ENCODE data around the gene TP53I11.
A peak's percentile ranks its signal among the peaks of the same experiment; 100 is the strongest.

The TP53I11 gene

DNA sequence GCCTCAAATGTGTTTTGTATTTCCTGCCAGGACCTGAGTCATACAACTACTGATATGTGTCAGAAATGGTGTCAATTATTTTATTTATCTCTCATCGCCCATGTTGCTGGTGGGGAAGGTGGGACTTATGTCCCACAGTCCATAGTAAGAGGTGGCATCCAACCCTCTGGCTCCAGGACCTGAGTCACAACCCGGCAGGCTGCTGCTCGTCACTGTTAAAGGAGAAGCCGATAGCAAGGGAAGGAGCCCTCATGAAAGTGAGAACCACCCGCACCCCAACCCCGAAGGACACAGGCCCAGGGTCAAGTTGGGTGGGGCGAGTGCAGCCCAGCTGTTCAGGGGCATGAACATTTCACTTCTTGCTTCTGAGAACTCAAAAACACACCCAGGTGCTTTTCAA, 33.1 kb upstream of the TP53I11 start:
- DNase-seq = no peak
- no peaks in the 10 kb centered on the region for H3K27me3 Mint-ChIP-seq
- ATAC-seq = no peak
- H3K4me1 Mint-ChIP-seq = peaks cover 22% of the 10 kb centered on the region
- H3K27ac Mint-ChIP-seq = no peak overlapping the region
- no peaks in the 10 kb centered on the region for H3K9me3 Mint-ChIP-seq
- no peak overlapping the region for H3K4me3 Mint-ChIP-seq

DNA sequence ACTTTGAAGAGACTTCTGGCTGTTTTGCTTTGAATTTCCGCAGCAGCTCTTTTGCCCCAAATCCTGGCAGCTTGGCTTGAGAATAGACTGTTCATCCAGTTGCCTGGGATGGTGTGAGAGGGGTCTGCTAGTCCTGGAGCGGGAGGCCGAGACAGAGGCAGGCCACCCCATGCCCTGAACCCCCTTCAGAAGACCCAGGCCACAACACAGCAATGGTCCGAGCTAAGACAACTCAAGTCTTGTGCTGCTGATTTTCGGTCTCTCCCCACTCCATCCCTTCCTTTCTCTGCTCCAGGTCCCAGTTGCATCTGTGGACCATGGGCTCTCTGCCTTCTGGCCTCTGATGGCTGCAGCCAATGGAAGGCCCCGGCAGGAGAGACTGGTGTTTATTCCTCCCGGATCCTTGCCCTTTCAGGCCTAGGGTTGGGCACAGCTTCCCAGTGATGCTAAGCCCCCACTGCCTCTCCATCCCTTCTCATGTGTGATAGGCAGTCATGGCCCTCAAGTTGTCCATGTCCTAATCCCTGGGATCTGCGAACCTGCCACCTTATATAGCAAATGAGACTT, 31.9 kb upstream of the TP53I11 start:
- H3K27ac Mint-ChIP-seq = peak overlapping the region in 1 of 2 donors; percentile 5
- DNase-seq = no peak
- H3K27me3 Mint-ChIP-seq = no peaks in the 10 kb centered on the region

DNA sequence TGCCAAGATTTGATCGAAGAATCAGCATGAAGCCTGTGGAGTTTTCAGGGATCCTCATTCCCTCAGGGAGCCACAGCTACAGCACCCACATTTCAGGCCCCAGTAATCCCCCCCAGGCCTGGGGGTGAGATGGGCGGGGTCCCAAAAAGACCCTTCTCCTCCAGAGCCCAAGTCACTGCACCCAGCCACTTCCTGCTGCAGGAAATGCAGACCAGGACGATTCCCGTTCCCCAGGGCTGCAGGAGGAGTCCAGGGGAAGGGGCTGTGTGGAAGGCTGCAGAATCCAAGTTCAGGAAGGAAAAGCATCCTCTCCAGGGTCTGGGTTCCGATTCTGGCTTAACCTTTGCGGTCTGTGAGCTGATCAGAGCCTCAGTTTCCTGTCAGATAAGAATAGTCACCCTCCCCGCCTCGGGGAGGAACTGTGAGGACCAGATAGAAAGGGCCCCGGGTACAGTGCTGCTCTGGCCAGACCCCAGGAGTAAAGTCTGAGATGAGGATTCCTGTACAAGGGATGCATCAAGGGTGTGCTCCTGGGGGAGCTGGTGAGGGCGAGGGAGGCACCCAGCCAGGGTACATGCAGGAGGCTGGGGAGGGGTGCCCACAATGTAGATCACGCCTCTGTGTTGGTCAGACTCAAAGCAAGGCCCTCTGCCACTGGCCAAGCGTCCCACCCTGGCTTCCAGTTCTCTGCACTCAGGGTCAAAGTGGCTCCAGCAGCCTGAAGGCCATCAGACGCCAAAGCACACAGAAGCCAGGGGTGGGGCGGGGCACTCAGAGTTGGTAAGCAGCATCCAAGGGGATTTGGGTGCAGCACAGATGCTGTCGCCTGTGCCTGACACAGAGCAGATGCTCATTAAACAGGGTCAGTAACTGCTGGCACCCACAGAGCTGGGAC, 30.1 kb upstream of the TP53I11 start:
- ATAC-seq (no peak), DNase-seq (no peak)
- Mint-ChIP-seq H3K27ac (no peak overlapping the region), H3K9me3 (no peaks in the 10 kb centered on the region), H3K4me3 (no peak overlapping the region), H3K27me3 (no peaks in the 10 kb centered on the region), H3K4me1 (peaks cover 15% of the 10 kb centered on the region)

More for the DNA sequence above, 31.9 kb upstream of the TP53I11 start:
- H3K4me3 Mint-ChIP-seq = no peak overlapping the region
- no peaks in the 10 kb centered on the region for H3K9me3 Mint-ChIP-seq
- ATAC-seq = no peak
- peaks cover 22% of the 10 kb centered on the region for H3K4me1 Mint-ChIP-seq

DNA sequence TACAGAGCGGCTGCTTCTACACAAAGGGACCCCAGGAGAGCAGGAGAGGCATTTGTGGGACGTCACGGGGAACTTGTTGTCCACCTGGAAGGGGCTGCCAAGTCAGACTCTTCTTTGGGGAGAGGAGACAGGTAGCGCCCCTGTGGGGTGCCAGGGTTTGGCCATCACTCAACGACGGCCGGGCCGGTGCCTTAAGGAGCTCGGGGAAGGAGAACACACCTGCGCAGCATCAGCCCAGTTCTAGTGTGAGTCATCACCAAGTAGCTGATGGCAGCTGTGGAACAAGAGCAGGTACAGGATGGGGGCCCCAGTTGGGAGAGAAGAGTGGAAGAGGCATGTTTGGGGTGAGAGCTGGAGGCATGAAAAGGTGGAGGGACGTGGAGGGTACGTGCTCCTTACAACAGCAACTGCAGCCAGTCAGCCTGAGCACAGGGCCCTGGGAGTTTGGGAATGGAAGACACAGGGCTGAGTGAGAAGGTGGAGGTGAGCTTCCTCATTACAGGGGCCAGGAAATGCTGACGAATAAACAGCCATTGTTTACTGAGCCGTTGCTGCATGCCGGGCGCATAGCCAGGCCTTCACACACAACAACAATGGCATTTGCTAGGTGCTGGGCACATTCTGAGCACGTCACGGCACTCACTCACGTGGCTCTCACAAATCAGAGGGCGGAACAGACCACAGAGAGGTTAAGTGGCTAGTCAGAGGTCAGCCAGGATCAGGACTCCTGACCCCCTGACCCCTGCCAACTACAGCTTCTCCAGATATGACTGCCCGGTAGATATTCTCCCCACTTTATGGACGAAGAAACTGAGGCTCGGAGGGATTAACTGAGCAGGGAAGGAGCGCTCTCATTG, 29.1 kb upstream of the TP53I11 start:
- no peak overlapping the region for H3K4me3 Mint-ChIP-seq
- H3K27me3 Mint-ChIP-seq = no peaks in the 10 kb centered on the region
- peaks cover 15% of the 10 kb centered on the region for H3K4me1 Mint-ChIP-seq
- peak overlapping the region; percentile 16 to 82 for H3K27ac Mint-ChIP-seq
- H3K9me3 Mint-ChIP-seq = no peaks in the 10 kb centered on the region
- ATAC-seq = no peak
- DNase-seq = no peak

DNA sequence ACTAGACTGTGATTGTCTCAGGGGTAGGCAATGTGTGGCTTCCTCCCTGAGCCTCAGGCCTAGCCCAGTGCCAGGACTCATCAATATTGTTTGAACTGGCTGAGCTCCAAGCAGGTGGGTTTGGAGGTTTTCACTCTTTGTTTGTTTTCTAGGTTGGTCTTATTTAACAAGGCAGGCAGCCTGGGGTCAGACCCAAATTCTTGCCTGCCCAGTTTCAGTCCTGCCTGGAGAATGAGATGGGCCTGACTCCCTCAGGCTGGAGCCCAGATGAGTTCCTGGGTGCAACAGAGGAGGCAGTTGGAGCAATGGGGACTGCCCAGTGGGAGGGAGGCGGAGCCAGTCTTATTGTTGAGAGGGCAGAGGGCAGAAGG, 28.3 kb upstream of the TP53I11 start:
- no peaks in the 10 kb centered on the region for H3K27me3 Mint-ChIP-seq
- peaks cover 15% of the 10 kb centered on the region for H3K4me1 Mint-ChIP-seq
- DNase-seq = no peak
- no peak overlapping the region for H3K27ac Mint-ChIP-seq
- no peaks in the 10 kb centered on the region for H3K9me3 Mint-ChIP-seq
- ATAC-seq = no peak
- no peak overlapping the region for H3K4me3 Mint-ChIP-seq

DNA sequence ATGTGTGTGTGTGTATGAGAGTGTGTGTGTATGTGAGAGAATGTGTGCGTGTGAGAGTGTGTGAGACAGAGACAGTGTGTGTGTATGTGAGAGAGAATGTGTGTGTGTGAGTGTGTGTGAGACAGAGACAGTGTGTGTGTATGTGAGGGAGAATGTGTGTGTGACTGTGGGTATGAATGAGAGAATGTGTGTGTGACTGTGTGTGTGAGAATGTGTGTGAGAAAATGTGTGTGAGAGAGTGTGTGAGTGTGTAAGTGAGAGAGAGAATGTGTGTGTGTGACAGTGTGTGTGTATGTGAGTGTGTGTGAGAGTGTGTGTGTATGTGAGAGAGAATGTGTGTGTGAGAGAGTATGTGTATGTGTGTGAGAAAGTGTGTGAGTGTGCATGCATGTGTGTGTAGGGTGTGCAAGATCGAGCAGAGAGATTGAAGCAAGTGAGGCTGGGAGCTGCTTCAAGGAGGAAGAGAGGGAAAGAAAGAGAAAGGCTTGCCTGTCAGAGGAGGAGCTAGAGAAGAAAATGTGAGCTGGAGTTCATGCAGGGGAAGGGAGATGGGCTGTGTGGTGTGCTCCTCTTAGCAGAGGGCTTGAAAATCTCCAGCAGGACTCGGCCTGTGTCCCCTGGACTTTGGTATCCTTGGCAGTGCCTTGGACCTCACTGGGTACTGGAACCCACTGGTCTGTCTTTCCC, 27.7 kb upstream of the TP53I11 start:
- H3K27me3 Mint-ChIP-seq = no peaks in the 10 kb centered on the region
- peaks cover 15% of the 10 kb centered on the region for H3K4me1 Mint-ChIP-seq
- ATAC-seq (no peak), DNase-seq (no peak)
- no peak overlapping the region for H3K27ac Mint-ChIP-seq
- H3K9me3 Mint-ChIP-seq = no peaks in the 10 kb centered on the region
- H3K4me3 Mint-ChIP-seq = no peak overlapping the region

DNA sequence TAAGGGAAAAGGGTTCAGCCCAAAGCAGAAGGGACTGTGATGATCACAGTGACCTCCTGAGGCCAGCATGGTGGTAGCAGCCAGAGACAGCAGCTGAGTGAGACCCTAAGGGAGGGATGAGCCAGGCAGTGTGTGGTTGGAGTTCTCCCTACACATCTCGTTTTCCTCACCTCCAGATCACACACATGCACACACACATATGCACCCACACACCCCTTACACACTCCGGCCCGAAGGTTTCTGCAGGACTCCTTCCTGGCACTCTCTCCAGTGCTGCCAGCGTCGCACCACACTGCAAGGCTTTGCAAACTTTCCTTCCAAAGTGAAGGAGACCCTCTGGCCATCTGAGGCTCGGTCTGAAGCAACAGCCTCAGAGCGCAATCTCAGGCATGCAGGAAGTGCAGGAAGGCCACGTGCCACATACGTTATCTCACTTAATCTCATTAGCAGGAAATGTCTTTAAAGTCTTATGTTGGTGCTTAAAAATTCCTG, 26.9 kb upstream of the TP53I11 start:
- no peak overlapping the region for H3K27ac Mint-ChIP-seq
- no peaks in the 10 kb centered on the region for H3K9me3 Mint-ChIP-seq
- no peak for DNase-seq
- H3K27me3 Mint-ChIP-seq = no peaks in the 10 kb centered on the region
- H3K4me3 Mint-ChIP-seq = peak overlapping the region in 1 of 2 donors; percentile 28
- no peak for ATAC-seq
- H3K4me1 Mint-ChIP-seq = peaks cover 15% of the 10 kb centered on the region

DNA sequence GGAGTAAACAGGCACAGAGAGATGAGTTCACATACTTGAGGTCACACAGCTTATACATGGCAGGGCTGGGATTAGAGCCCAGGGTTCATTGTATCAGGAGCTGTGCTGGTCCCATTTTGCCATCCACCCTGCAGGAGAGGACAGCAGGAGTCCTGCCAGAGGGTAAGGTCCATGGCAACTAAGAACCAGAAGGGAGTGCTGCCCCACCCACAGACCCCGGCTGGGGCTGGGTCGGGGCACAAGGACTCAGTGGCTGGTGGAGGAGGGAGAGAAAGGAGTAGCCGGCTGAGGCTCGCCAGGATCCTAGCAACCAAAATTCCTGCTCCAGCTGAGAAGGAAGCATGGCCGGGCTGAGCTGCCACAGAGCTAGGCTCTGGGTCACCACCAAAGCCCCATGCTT, 25.9 kb upstream of the TP53I11 start:
- no peak for DNase-seq
- Mint-ChIP-seq H3K4me3 (no peak overlapping the region), H3K9me3 (no peaks in the 10 kb centered on the region), H3K27me3 (no peaks in the 10 kb centered on the region), H3K27ac (no peak overlapping the region), H3K4me1 (peaks cover 15% of the 10 kb centered on the region)
- no peak for ATAC-seq

DNA sequence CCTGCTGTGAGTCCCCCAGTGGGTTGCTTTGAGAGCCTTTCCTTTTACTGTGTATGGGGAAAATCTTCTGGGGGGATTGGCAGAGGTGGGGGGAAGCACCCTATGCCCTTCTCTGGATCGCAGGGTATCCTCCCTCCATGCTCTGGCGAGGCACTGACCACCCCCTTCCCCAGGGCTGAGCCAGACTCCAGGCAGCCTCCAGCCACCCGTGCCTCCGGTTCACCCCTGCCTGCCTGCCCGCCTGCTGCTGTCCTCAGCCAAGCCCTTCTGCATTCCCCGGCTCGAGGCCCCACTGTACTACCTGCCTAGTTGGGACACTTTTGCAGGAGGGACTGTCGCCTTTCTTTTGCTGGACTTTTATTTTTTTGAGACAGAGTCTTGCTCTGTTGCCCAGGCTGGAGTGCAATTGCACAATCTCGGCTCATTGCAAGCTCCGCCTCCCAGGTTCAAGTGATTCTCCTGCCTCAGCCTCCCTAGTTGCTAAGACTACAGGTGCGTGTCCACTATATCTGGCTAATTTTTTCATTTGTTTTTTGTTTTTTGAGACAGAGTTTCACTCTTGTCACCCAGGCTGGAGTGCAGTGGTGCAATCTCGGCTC, 23.8 kb upstream of the TP53I11 start:
- no peaks in the 10 kb centered on the region for H3K27me3 Mint-ChIP-seq
- H3K4me1 Mint-ChIP-seq = peaks cover 6% of the 10 kb centered on the region
- ATAC-seq (no peak), DNase-seq (no peak)
- H3K9me3 Mint-ChIP-seq = no peaks in the 10 kb centered on the region
- H3K27ac Mint-ChIP-seq = no peak overlapping the region
- no peak overlapping the region for H3K4me3 Mint-ChIP-seq

DNA sequence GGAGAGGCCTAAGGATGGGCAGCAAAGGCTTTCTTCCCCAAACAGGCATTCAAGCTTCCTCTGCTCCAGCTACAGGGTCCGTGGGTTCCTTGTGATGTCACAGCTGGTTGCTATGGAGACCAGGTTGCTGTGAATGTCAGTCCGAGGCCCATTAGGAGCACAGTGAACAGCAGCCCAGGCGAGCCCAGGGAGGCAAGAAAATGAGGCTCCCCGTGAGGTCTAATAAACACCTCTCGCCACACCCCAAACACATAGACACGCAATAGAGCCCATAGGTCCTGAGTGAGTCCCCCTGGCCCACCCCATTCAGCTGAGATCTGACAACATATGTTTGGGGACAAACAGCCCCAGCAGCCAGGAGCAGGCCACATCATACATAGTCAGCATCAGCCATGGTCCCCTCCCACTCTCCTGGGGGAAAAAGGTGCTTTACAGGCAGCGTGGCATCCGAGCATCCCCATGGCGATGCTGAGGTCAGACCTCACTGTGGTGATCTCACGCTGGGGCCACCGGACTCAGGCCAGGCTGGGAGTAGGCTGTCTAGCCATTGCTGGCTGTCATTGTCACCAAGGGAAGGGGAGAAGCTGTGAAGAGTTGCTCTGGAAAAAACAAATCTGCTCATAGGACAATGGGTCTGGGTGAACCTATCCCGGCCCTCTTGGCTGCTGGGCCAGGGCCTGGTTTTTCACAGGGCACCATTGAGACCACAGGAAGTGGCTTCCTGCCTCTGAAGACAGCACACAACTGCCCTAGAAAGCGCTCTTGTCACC, 23.1 kb upstream of the TP53I11 start:
- ATAC-seq (peak; percentile 60), DNase-seq (no peak)
- H3K4me3 Mint-ChIP-seq = no peak overlapping the region
- no peaks in the 10 kb centered on the region for H3K27me3 Mint-ChIP-seq
- no peaks in the 10 kb centered on the region for H3K9me3 Mint-ChIP-seq
- H3K27ac Mint-ChIP-seq = no peak overlapping the region
- no peaks in the 10 kb centered on the region for H3K4me1 Mint-ChIP-seq

DNA sequence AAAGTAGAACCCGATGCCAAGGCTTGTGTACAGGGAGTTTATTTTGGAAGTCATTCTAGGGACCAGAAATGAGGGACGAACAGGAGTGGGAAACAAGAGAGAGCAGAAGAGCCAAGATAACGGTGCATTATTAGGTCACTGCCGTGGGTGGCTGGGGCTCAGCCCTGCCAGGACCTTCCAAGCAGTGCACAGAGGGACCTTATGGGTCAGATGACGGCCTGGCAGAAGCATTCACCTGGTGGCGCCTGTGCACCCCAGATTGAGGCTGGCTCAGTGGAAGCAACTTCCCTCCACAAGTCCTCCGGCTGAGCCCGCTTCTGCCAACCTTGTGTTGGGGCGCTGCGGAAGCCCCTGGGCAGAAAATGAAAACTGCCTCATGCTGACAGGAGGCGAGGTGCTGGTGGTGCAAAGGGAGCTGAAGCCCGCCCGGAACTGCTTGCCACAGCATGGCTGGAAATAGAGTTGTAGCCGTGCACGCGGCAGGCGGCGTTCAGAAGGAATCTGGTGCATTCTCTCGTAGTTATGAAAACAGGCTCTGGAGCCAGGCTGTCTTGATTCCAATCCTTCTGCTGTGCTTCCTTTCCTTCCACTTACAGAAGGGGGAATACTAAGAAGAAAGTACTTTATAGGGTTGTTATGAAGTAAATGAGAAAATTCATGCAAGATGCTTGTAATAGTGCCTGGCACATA, 22.2 kb upstream of the TP53I11 start:
- no peaks in the 10 kb centered on the region for H3K27me3 Mint-ChIP-seq
- no peak for DNase-seq
- H3K27ac Mint-ChIP-seq = peak overlapping the region in 1 of 2 donors; percentile 88
- no peaks in the 10 kb centered on the region for H3K9me3 Mint-ChIP-seq
- H3K4me1 Mint-ChIP-seq = no peaks in the 10 kb centered on the region
- H3K4me3 Mint-ChIP-seq = no peak overlapping the region
- ATAC-seq = no peak

DNA sequence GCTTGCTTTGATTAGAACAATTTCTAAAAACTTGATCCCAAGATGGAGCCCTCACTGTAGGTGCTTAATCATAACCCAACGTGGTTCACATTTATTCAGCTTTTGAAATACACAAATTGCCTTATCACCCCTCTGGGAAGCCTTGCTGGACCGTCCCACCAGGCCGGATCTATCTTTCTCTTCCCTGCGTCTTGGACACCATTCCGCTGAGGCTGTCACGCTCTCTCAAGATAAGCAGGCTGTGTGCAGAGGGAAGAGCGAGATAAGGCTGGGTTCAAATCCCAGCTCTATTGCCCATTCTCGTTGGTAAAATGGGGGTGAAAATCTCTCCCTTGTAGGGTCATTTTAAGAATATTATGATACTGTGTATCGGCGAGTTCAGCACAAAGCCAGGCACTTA, 20.5 kb upstream of the TP53I11 start:
- Mint-ChIP-seq H3K27ac (no peak overlapping the region), H3K27me3 (no peaks in the 10 kb centered on the region), H3K9me3 (no peaks in the 10 kb centered on the region), H3K4me3 (no peak overlapping the region), H3K4me1 (no peaks in the 10 kb centered on the region)
- DNase-seq (no peak), ATAC-seq (no peak)

DNA sequence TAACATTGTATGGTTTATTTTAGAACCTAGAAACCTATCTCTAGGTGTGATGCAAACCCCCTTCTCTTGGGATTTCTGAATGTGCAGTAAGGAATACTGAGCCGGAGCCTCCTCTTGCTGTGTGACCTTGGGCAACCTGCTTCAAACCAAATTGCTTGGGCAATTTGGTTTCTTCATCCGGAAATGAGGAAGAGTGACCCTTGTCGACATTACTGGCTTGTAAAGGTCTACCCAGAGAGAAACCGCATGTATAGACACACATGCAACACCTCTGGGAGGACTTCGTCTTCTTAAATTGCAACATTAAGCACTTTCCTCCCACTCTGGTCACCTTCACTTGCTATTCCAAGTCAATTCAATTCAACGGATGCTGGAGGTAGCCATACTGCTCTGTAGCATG, 19.6 kb upstream of the TP53I11 start:
- no peak for DNase-seq
- H3K4me3 Mint-ChIP-seq = no peak overlapping the region
- no peaks in the 10 kb centered on the region for H3K9me3 Mint-ChIP-seq
- ATAC-seq = no peak
- H3K27ac Mint-ChIP-seq = no peak overlapping the region
- H3K27me3 Mint-ChIP-seq = no peaks in the 10 kb centered on the region
- H3K4me1 Mint-ChIP-seq = no peaks in the 10 kb centered on the region

DNA sequence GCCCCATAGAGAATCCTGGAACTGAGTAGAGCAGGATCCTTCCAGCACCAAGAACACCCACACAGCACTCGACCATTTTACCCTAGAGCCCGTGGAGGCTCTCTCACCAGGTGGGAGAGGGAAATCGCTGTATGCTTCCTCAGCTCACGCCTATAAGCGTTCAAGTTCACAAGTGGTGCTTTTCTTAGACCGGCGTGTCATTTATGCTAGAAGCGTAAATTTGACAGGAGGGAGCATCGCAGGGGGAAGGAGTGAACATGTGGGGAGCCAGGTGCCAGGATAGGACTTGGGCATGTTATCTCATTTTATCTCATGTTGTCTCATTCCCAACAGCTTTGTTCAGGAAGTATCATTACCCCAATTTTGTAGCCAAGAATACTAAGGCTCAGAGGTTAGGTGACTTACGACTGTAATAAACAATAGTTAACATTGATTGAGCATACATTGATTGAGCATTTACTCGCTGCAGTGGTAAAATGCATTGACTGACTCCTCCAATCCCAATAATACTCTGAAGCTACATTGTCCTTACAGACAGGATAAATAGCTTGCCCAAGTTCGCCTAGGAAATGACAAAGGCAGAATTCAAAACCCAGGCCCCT, 19.1 kb upstream of the TP53I11 start:
- no peaks in the 10 kb centered on the region for H3K27me3 Mint-ChIP-seq
- no peak overlapping the region for H3K4me3 Mint-ChIP-seq
- no peak for ATAC-seq
- H3K9me3 Mint-ChIP-seq = no peaks in the 10 kb centered on the region
- H3K4me1 Mint-ChIP-seq = no peaks in the 10 kb centered on the region
- no peak for DNase-seq
- no peak overlapping the region for H3K27ac Mint-ChIP-seq

Data from stimulated activated naive CD8-positive, alpha-beta T cell treated with anti-CD3 and anti-CD28 coated beads, Interleukin-15, amount 100 ng/mL, for 72 hours (primary cell).